GM18502 (cell line): ENCODE data around the gene LCORL.

ENCODE experiments used
- ATAC-seq: cut with Tn5 transposase; IDR thresholded peaks from one replicate; pipeline ENCODE4 v1.9.1; 2021; ENCODE audit warnings: mild to moderate bottlenecking; ENCODE audit not compliant: unreplicated experiment, poor library complexity

Gene LCORL

GRCh38 chr4:17941731-17942130 lies 79.8 kb downstream of the LCORL start:
- no peak for ATAC-seq

- no peak for ATAC-seq
Measured at GRCh38 chr4:17939054-17939453, 82.5 kb downstream of the LCORL start.

GRCh38 chr4:17934286-17934685 lies 87.3 kb downstream of the LCORL start:
- ATAC-seq = no peak

- no peak for ATAC-seq
Measured at GRCh38 chr4:17933126-17933525, 88.4 kb downstream of the LCORL start.

GRCh38 chr4:17932041-17932440 lies 89.5 kb downstream of the LCORL start:
- ATAC-seq = no peak

GRCh38 chr4:17930256-17930655 lies 91.3 kb downstream of the LCORL start:
- ATAC-seq = no peak

GRCh38 chr4:17924189-17924588 lies 97.4 kb downstream of the LCORL start:
- ATAC-seq = no peak

- ATAC-seq = no peak
Measured at GRCh38 chr4:17921451-17921850, 100.1 kb downstream of the LCORL start.

GRCh38 chr4:17920681-17921080 lies 100.9 kb downstream of the LCORL start:
- no peak for ATAC-seq

GRCh38 chr4:17915439-17915838 lies 106.1 kb downstream of the LCORL start:
- ATAC-seq = no peak

GRCh38 chr4:17912011-17912410 lies 109.5 kb downstream of the LCORL start:
- no peak for ATAC-seq

- no peak for ATAC-seq
Measured at GRCh38 chr4:17911608-17912007, 109.9 kb downstream of the LCORL start.

- ATAC-seq = no peak
Measured at GRCh38 chr4:17898553-17899055, 123.0 kb downstream of the LCORL start.

- ATAC-seq = no peak
Measured at GRCh38 chr4:17895481-17895880, 126.1 kb downstream of the LCORL start.

- ATAC-seq = no peak
Measured at GRCh38 chr4:17894421-17894820, 127.1 kb downstream of the LCORL start.

- no peak for ATAC-seq
Measured at GRCh38 chr4:17889692-17890091, 131.9 kb downstream of the LCORL start.

GRCh38 chr4:17884511-17884910 lies 137.0 kb downstream of the LCORL start:
- ATAC-seq = no peak

GRCh38 chr4:17884063-17884462 lies 137.5 kb downstream of the LCORL start:
- no peak for ATAC-seq

GRCh38 chr4:17877661-17878060 lies 143.9 kb downstream of the LCORL start:
- ATAC-seq = no peak

GRCh38 chr4:17876943-17877342 lies 144.6 kb downstream of the LCORL start:
- ATAC-seq = no peak

- peak; percentile 98 for ATAC-seq
Measured at GRCh38 chr4:17875402-17876070, 146.0 kb downstream of the LCORL start.

GRCh38 chr4:17869327-17869726 lies 152.2 kb downstream of the LCORL start:
- ATAC-seq = no peak
